Lower leg skin (tissue), 3 donors: ENCODE data around the gene GPRC5A.

Experiments
- CTCF ChIP-seq, 3 donors: fragments of 450-650 bp; IDR thresholded peaks; one replicate each; pipeline ENCODE4 v1.5.1; 2016; ENCODE audit warnings: antibody characterized with exemption in 3 of 3, mild to moderate bottlenecking in 3 of 3, moderate library complexity in 2 of 3
- POLR2A ChIP-seq, 2 donors: fragments of 450-650 bp; IDR thresholded peaks; one replicate each; pipeline ENCODE4 v1.6.1; 2016 to 2017; ENCODE audit warnings: antibody characterized with exemption in 2 of 2, mild to moderate bottlenecking in 1 of 2, moderate library complexity in 1 of 2

GRCh38 chr12:12902036-12902435 lies 10.7 kb downstream of the GPRC5A start:
- no peak for TF ChIP-seq CTCF (IDR thresholded peaks at IDR 0.05)
- TF ChIP-seq POLR2A (IDR thresholded peaks at IDR 0.05): no peak
